ENCODE results near the gene TYMP.

DNA sequence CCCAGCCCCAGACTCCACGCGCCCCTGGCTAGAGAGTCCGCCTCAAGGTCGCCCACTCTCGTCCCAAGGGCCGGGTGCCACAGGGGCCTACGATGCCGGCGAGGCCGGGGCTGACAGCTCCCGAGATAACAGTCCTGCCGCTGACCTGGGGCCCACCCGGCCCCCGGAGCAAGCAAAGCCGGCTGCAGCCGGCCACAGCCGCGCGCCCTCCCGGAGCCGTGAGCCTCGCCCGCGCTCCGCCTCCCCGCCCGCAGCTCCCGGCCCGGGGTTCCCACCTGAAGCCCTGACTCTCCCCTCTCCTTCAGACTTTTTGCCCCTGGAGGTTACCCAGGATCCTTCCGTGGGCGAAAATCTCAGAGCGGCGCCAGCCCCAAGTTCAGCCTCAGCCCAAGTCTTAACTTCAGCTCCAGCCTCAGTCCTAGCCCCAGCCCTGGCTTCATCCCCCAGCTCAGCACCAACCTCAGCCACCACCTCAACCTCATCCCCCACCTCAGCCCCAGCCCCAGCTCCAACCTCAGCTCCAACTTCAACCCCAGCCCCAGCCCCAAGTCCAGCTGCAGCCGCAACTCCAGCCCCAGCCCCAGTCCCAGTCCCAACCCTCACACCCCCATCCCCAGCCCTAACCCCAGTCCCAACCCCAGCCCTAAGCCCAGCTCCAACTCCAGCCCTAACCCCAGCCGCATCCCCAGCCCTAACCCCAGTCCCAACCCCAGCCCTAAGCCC, 17.6 kb upstream of the TYMP start:
- TF ChIP-seq, protein P1, sequence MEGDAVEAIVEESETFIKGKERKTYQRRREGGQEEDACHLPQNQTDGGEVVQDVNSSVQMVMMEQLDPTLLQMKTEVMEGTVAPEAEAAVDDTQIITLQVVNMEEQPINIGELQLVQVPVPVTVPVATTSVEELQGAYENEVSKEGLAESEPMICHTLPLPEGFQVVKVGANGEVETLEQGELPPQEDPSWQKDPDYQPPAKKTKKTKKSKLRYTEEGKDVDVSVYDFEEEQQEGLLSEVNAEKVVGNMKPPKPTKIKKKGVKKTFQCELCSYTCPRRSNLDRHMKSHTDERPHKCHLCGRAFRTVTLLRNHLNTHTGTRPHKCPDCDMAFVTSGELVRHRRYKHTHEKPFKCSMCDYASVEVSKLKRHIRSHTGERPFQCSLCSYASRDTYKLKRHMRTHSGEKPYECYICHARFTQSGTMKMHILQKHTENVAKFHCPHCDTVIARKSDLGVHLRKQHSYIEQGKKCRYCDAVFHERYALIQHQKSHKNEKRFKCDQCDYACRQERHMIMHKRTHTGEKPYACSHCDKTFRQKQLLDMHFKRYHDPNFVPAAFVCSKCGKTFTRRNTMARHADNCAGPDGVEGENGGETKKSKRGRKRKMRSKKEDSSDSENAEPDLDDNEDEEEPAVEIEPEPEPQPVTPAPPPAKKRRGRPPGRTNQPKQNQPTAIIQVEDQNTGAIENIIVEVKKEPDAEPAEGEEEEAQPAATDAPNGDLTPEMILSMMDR (IDR thresholded peaks at IDR 0.05), result no peak
- no peak for TF ChIP-seq POLR2A (IDR thresholded peaks at IDR 0.05)

All from esophagus squamous epithelium (tissue), 4 donors.